Fibroblast of gingiva (primary cell): ENCODE results near the gene ASIC4.

Experiments
- DNase-seq: peaks from one replicate; pipeline ENCODE4 v3.0.0-alpha.2; 2011; ENCODE audit warnings: low read depth

Gene ASIC4

DNA sequence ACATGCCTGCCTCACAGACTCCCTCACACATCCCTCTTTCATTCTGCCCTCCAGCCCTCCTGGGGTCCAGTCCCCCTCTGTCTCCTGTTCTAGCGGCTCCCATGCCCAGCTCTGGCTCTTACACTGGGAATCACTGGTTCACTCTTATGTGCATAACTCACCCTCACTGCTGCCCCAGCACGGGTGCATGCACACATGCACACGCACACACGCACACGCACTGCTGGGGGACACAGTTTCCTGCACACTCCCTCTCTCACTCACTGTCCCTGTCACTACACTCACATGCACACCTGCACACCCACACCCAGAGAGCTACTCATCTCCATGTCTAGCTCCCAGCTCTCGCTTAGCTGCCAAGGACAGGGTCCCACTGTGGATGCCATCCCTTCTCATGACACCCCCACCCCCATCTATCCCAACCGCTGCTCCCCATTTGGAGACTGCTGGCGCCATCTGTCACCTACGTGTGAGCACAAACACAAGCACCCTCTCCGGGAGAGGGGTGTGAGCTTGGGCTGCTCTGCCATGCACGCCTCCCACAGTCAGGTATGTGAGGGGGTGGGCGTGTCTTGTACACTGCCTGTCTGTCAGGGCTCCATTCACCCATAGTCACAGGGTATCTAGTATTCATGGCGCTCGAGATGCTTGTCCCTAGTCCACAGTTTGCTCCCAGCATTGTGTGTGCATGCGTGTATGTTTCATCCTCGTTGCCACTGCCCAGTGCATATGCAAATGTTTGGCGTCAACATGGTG is 1.8 kb downstream of the ASIC4 start:
- DNase-seq, result no peak

GRCh38 chr2:219516888-219517287 is 2.6 kb downstream of the ASIC4 start:
- no peak for DNase-seq

DNA sequence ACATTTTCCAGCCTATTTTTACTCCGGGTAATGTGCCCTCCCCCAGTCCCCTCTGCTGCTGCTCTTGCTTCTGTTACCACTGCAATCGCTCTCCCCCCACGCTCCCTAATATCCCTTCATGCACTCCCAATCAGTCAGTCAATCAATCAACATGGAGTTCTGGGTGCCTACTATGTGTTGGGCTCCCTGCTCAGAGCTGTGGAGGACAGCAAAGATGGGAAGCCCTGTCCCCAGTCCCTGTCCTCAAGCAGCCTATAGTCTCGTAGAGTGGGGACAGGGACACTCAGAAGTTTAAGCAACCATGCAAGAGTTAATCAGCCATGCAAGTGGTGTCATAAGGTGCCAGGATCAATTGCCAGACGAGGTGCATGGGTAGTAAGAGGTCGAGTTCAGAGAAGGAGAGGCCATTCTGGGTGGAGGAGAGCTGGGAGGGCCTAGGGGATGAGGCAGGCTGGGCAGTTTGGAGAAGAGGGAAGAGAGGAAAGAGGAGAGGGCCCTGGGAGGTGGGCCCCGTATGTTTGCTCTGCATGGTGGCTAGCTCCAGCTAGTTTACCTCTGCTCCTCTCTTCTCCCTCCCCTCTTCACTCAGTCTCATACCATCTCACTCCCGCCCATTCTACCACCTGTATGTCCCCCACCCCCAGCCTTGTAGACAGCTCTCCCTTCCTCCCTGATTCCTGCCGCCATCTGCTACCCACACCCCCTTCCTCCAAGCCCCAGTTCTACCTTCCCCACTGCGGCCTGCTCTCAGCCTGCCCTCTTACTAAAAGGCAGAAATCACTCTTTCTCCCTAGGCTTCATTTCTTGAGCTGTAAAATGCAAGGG is 3.9 kb downstream of the ASIC4 start:
- DNase-seq, result no peak

GRCh38 chr2:219519526-219519916 is 5.2 kb downstream of the ASIC4 start:
- no peak for DNase-seq

- no peak for DNase-seq
Measured at GRCh38 chr2:219520079-219520478, 5.8 kb downstream of the ASIC4 start.

GRCh38 chr2:219521066-219521880 is 7.0 kb downstream of the ASIC4 start:
- DNase-seq, result peak; percentile 26

GRCh38 chr2:219522111-219523030 is 8.1 kb downstream of the ASIC4 start:
- DNase-seq, result peak; percentile 16

DNA sequence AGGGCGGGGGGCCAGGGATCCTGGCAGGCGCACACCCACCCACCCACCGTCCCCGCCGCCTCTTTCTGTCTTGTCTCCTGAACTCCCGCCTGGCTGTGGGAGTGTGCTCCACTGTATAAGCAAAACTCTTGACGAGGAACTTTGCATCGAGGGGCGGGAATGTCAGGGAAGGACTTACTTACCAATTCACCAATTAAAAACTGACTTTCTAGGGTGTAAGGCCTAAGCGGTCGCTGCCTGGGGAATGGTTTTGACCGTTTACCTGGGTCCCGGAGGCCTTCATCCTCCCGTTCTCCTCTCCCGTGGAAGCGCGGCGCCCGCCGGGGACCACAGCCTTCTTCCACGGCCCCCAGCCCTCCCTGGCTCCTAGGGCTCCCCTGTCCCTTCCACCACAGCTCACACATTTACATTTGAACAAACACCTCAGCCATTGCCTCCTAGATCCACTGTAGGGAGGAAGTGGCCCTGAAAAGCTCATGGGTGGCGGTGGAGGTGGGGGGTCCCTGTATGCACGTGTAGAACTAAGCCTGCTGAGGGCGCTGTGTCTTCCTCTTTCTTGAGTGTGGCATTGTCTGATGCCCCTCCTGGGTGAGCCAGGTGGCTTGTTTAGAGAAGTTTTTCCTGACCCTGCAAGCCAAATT is 8.9 kb downstream of the ASIC4 start:
- DNase-seq, result no peak

DNA sequence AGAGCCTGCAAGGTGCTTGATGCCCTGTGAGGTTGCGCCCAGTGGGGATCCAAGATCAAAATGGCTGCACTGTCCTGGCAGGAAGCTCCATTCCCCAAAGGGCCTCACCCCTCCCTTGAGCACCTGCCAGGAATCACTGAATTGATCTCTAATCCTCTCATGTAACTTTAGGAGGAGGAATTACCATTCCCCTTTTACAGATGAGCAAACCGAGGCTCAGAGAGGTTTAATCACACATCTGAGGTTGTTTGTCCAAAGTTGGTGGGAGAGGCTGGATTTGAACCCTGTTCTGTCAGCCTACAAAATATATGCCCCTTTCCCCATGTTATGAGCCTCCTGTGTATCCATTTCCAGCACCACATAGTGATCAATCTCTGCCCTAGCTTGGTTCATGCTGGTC is 10.5 kb downstream of the ASIC4 start:
- DNase-seq, result no peak

DNA sequence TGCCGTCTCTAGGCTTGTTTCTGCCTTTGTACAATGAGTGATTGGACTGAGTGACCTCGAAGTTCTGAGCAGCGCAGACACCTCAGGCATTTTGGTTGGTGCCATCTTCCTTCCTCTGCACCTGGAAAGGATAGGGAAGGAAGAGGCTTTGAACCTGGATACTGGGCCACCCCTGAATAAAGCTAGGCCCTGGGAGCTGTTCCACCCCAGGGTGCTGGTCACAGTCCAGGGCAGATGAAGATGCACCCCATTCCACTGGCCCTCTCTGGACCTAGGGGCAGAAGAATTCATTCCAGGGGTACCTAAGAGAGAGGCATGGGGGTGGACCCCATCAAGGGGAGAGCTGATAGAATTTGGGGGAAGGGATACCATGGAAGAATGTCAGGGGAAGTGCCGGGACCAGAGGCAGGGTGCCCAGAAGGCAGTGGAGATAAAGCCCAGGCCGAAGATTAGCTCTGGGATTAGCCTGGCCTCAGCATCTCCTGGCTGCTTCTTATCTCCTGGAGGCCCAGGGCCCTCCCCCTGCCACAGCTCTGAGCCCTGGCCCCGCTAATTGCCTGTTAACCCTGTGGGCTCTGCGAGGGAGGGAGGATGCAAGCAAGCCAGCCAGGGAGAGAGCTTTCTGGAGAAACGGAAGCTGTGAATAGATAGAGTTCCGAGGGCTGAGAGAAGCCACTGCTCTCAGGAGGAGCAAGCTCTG is 11.4 kb downstream of the ASIC4 start:
- DNase-seq, result no peak

DNA sequence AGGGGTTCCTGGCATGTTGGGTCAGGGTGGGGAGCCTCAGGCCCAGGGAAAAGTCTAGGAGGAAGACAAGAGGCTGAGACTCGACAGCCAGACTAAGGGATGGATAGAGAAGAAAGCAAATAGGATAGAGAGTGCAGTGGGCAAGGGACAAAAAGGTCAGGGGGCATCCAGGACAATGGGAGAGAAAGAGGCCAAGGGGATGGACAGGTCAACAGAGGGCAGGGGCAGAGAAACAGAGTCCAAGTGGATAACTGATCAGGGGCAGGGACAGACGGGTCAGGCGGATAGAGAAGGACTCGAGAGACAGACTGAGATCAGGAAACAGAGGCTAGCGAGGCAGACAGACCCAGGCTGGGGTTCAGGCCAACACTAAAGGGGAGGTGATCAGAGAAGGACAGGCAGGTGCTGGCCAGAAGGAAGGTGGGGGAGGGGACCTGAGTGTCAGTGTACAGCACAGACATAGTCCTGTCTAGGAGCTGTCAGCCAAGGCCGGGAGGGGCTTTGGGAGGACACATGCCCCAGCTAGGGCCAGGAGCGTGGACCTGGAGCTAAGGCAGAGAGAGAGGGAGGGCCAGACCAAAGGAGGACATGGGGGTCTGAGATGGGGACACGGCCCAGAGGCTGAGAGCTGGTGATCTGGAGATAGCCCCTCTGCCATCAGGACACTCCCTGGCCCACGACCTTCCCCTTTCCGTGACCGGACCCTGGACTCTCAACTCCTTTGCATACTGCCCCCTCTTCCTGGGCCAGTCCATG is 12.2 kb downstream of the ASIC4 start:
- DNase-seq, result no peak

DNA sequence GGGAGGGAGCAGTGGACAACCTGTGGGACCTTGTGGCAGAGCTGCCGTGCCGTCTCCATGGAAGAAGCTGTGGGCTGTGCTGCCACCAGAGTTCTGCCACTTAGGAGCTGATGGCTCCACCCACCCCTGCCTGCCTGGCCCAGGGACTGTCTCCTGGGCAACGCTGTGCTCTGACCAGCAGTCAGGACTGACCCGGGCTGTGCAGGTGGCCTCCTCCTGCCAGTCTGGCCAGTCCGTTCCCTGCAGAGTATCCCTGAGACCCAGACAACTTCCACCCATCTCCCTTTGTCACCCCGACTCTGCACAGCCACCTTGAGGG is 12.8 kb downstream of the ASIC4 start:
- no peak for DNase-seq

- DNase-seq, result no peak
Measured at GRCh38 chr2:219527472-219527871, 13.2 kb downstream of the ASIC4 start.

DNA sequence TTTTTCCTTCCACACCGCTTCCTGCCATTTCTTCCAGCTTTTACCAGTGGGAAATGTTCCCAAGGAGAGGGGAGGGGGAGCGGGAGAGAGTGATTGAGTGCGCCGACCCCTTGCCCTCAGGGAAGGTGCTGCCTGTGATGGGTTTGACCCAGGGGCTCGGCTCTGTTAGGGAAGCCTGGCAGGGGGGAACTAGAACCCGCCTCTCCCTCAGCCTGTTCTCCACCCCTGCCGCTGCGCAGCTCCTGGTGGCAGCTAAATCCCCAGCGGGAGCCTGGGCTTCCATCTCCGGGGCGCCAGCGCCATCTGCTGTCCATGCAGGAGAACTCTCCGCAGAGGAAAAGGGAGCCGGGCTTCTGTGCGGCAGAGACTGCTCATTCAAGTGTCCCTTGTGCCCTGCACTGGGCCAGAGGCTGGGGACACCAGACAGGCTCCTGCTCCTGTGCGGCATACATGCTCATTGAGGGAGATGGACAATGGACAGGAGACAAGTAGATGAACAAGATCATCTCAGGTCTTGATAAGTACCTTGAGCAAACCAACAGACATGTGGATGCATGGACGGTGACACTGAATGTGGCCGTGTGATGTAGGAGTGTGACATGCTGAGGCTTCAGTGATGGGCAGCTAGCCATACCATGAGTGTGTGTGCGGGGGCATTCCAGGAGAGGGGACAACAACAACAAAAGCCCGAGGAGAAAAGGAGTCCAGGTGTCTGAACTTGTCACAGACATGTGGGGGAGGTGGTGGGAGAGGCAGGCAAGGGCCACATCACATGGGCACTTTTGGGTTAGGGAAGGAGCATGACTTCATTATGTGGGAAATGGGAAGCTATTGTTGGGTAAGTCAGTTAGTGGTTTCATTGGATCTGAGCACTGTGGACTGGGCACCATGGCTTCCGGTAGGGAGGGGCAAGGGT is 16.0 kb downstream of the ASIC4 start:
- peak; percentile 69 for DNase-seq

- no peak for DNase-seq
Measured at GRCh38 chr2:219531639-219532377, 17.5 kb downstream of the ASIC4 start.

GRCh38 chr2:219532378-219532649 is 18.0 kb downstream of the ASIC4 start:
- DNase-seq, result no peak

DNA sequence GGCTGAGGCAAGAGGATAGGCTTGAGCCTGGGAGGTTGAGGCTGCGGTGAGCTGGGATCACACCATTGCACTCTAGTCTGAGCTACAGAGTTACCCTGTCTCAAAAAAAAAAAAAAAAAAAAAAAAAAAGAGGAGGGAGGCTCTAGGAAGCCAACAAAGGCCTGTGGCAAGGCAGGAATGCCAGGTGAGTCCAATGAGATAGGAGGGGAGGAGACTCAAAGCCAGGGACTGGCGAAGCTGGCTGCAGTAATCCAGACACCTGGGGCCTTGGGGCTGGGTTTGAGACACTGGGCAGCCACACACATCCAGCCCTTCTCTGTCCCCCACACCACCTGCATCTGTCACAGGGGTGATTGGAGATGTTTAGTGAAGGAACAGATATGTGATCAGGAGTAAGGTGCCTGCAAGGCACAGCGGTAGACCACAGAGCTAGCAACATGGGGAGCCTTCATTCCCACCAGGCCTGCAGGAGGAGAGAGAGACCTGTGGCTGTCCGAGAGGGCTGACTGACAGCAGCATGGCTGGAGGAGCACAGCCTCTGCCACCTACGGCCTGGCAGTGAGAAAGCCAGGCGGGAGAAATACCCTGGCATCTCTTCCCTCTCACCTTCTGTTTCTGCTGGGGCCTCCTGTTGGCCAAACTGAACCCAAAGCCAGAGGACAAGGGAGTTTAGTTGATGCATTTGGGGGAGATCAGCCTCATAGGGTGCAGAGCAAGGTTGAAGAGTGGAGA is 19.8 kb downstream of the ASIC4 start:
- no peak for DNase-seq

GRCh38 chr2:219536425-219536824 is 22.1 kb downstream of the ASIC4 start:
- DNase-seq, result no peak
